Nucleus accumbens (tissue), 56 donors: ENCODE results near the gene PELI2.
A peak's percentile ranks its signal among the peaks of the same experiment; 100 is the strongest.

ENCODE experiments used
- DNase-seq, 56 donors: peaks; one replicate each; lab custom pipeline; 2025; lab: John Stamatoyannopoulos, UW

The PELI2 gene

DNA sequence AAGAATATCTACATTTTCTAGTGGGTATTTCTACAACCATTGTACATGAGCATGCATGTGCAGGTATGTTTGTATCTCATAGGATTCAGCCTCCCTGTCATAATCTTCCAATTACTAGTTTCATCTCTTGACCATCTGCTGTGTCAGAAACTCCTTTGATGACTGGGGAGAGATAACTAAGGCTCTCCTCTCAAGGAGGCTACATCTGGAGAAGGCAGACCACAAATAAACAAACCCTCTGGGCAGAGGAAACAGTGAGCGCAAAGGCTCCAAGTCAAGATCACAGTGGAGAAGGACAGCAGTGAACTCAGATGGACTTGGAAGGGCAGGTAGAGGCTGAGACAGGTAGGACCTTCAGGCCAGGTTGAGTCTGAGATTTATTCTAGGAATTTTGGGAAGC, 166.4 kb downstream of the PELI2 start:
- DNase-seq, result no peak

DNA sequence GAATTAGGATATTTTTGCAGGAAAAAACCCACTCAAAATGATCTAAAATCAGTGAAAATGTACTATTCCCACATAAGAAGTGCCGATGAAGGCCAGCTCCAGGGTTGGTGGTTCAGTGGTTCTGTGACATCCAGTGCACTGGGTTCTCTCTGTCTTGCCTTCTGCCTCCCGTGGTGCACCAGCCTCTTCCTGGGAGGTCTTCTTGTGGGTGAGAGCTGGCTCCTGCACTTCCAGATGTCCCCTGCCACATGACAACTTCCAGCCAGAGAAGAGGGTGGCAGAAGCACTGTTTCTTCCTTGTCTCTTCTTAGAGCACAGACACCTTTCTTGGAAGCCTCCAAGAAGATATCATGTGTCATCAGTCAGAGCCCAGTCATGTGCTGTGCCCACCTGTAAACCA, 170.9 kb downstream of the PELI2 start:
- no peak for DNase-seq

DNA sequence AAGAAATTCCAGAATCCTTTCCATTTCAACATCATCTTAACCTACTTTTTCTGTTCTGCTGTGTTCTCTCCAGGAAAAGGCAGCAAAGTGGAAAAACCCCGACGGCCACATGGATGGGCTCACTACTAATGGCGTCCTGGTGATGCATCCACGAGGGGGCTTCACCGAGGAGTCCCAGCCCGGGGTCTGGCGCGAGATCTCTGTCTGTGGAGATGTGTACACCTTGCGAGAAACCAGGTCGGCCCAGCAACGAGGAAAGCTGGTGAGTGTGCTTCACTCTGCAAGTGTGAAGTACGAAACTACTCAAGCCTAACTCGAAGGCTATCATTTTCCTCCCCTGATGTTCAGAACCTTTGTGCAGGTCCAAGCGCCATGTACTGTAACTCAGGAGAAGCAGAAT, 172.0 kb downstream of the PELI2 start:
- no peak for DNase-seq

DNA sequence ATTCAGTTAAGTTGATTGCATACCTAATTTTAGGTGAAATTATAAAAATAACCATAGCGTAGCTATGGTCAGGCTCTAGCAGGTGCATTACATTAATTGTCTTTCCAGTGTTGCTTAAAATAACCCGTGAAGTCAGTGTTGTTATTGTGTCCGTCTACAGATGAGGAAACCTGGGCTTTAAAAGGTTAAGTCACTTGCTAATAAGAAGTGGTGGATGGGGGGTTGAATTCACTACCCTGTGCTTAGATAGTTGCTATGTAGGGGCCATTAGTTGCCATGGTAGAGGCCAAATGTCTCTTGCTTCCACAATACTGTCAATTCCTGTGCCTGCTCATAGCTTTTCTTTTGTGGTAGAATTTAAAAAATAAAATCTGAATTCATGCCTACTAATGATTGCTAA, 174.8 kb downstream of the PELI2 start:
- no peak for DNase-seq

DNA sequence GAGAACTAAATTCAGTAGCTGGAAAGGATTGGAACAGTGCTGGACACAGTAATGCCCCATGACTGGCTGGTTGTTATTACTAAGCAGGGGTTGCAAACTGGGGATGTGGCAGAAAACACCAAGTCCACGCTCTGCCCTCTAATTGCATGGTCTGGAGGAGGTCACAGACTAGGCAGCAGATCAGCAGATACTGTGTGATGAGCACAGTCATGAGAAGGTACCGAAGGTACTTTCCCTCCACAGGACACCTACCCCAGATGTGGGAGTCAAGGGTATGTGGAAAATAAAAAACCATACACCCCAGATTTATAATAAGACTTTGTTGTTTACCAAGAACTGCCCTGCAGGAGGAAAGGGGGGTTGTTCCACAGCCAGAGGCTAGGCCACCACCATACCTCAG, 175.3 kb downstream of the PELI2 start:
- DNase-seq, result no peak

DNA sequence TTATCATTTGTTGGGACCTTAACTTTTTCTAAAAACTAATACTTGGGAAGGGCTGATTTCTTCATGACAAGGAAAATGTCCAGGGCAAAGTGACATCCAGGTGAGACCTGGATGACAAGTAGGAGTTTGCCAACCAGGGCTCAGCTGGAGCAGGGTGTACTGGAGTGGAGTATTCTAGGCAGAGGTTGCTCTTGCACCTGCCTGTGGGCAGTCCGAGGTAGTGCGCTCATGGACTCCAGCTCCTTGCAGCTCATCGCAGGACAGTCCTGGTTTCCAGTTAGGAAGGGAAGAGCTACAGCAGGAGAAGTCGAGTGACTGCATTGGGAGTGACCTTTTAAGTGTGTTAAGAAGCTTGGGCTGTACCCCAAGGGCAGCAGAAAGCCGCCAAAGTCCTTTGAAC, 175.9 kb downstream of the PELI2 start:
- DNase-seq, result no peak

DNA sequence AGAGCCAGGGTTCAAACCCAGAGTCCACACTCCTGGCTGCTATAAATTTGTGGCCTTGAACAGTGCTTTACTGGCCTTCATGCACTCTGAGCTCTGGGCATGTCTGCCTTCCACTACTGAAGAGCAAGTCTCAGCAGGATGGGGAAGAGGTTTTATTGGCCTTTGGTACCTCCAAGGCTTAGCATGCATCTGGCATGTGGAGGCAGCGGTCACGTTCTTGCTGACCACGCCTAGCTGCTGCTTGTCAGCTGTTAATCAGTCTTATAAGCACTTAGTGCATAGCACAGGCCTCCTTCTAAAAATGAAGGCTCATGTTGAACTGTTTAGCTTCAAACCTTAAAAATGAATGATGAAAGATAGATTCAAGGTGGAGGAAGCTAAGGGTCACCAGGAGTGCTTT, 177.5 kb downstream of the PELI2 start:
- DNase-seq, result no peak

DNA sequence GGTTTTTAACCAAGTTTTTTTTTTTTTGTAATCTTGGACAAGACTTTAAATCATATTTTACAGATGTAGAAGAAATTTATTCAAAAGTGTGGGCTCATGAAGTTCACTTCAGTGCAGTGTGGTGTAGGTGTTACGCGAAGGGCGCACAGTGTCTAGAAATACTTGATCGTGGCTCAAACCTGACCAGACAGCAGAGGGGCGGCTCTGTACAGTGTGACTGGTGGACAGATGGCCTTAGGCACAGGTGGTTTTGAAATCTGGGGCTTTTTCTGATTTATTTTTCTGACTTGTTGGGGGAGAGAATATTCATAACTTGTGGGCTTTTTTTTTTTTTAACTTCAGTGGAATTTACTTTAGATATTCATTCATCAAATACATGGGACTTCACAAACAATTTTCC, 179.2 kb downstream of the PELI2 start:
- DNase-seq, result no peak

DNA sequence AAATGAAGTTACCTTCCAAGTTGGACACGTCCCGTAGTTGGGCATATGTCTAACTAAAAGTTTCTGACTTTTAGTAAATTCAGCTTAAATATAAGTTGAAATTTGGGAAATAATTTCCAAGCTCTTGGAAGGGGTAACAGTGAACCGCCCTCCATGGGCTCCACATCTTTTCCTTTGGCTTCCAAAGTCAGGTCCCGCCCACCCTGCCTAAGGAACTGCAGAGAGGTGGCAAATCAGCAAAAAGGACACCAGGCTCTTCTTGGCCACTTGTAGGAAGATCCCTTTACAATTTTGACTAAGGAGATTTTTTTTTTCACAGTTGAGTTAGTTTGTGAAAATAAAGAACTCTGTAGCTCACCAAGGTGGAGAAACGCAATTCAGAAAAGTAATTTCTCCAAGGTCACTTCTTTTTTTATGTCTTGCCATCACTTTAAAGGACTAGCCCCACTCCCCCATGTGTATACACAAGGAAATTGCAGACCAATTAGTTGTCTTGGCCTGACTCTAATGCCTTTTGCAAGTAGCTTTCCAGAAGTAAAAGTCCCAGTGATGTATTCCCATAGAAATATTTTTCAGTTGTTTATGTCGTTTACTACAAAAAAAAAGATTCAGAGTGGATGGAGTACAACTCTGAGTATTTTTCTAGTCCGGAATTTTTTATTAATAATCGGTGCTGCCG, 181.2 kb downstream of the PELI2 start:
- no peak for DNase-seq

DNA sequence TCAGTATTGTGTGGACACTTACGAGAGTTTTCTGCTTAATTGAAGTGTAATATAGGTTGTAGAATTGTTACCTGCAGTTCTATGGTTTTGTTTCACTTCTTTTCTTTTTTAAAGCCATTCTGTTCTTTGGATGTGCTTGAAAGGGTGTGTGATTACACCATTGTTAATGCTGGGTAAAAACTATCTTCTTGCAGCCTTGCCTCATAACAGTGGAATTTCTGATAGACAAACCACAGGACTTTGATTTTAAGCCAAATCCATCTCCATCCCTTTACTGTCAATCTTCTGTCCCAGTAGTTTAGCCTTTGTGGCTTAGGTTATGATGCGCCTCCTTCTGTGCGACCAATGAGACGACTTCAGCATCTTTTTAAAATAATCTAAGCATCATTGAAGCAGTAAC, 182.3 kb downstream of the PELI2 start:
- no peak for DNase-seq

DNA sequence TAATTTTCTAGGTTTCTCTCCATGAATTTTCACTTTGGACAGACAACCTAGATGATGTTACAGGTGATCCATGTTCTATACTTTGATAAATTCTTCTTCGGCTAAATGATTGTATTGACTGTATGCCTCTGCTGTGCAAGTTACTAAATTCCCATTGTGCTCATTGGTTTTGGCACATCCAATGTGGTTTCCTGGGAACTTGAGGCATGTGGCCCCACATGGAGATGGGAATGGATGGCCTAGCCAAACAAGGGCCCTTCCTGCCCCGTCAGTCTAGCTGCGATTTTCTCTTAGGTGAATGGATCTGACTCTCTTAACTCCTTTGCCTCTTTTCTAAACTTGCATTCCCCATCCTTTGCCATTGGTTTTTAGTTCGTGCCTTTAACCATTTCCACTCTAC, 186.2 kb downstream of the PELI2 start:
- DNase-seq, result no peak

DNA sequence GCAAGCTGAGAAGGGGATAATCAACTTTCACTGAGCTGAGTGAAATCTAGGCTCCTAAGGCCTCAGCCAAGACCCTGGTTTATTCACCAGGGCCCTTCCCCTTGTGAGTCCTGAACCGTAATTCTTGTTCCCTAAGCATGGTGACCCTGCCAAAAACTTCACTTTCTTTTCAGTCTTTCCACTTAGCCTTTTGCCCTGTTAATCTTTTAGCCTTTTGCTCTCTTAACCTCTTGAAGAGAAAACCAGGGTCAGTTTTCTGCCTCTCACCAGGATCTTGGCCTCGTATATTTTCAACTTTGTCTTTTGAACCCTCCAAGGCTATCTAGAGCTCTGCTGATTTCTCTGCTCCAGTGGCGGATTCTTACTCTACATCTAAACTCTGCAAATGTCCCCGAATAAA, 191.0 kb downstream of the PELI2 start:
- no peak for DNase-seq

DNA sequence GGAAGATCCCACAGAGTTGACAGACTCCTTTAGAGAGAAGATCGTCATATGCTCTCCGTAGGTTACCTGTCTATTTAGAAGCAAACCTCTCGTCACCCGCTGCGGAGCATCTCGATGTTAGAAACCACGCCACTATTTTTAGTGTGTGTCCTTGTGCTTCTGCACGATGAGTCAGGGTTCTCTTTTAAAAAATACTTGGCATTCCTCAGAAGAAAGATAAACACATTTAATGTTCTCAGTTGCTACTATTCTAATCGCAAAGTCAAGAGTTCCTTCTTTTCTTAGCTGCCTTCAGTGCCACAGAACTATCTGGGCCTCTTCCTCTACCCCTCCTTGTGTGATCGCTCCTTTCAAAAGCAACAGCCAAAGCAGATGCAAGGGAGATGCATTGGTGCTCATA, 192.4 kb downstream of the PELI2 start:
- peak in 3 of 56 donors; percentile 4 to 18 (median 12) for DNase-seq

DNA sequence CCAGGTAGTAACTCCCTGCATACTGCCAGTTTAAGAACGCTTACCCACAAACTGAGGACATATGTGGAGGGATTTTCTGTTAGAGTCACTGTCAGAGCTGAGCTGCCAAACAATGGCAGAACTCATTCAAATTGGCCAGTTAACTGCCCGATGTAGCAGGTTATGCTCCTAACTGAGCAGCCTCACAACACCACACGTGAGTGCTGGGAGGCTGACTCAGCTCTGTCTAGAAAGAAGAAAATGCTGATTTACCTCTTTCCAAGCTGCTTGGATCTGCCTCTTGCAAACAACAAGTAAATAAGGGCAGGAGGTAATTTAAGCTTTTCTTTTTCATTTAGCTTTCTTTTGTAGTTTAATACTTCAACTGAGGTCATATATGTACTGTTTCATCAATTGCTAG, 195.6 kb downstream of the PELI2 start:
- no peak for DNase-seq

DNA sequence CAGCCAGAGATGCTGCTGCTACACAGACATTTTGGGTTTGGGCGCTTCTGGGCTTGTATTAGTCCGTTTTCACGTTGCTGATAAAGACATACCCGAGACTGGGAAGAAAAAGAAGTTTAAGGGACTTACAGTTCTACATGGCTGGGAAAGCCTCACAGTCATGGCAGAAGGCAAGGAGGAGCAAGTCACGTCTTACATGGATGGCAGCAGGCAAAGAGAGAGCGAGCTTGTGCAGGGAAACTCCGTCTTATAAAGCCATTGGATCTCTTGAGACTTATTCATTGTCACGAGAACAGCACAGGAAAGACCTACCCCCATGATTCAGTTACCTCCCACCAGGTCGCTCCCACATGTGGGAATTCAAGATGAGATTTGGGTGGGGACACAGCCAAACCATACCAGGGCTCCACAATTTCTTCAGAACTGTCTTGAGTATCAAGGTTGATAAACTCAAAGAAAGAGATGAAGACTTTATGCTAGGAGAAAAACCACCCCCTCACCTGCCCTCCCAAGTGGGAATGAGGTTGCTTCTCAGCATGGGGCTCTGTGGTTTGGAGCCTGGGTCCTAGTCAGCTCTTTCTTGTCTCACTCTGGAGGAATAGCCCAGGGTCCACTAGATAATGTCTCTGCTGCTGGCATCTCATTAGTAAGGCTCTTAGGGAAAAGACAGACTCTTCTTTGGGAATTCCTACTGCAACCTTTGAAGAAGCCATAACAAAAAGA, 200.3 kb downstream of the PELI2 start:
- DNase-seq, result no peak

DNA sequence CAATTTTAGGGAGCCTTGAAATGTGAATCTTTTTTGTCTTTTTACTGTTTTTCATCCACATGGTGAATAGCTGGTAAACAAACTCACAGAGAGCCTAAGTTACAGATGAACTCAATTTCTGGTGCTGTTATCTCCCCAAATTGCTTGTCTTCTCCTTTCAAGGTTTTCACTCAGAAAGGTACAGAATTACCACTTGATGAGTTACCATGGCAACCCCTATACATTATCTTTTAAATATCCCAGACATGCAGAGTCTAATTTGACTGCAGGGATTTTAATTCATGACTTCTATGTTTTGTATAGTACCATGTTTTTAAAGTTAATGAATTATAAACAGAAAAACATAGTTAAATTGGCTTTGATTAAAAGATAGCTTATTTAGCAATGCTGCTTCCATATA, 203.7 kb downstream of the PELI2 start:
- DNase-seq, result no peak

DNA sequence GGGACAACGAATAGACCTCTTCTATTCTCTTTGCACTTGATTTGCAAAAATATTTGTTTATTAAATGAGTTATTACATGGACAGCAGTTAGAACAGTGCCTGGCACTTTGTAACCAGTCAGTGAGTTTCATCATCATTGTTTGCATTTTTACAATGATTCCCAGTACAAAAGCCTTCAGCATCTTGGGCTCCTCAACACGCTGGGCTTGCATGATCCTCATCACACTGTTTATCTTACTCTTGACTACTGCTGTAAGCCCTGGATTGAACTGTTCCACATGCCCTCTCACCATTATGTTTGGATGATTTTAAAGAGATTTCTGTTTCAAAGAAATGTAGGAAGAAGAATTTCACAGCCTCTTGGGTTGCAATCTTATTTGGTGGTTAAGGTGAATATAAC, 204.3 kb downstream of the PELI2 start:
- DNase-seq, result no peak

DNA sequence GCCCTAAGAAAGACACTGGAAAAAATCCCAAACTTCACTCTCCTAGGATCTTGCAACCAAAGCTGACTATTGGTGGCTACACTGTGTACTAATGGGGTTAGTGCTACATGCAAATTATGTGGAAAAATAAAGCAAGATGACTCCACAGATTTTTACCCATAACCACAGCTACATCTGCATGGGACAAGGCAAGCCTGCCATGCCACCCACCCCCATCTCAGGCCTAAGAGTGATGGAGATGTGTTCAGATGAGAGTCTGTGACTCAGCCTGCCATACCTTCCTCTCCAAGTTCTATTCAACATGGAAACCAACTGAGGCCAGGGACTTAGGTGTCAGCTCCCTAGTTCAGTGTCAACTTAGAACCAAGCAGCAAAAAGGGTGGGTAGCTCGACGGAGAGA, 206.2 kb downstream of the PELI2 start:
- no peak for DNase-seq

DNA sequence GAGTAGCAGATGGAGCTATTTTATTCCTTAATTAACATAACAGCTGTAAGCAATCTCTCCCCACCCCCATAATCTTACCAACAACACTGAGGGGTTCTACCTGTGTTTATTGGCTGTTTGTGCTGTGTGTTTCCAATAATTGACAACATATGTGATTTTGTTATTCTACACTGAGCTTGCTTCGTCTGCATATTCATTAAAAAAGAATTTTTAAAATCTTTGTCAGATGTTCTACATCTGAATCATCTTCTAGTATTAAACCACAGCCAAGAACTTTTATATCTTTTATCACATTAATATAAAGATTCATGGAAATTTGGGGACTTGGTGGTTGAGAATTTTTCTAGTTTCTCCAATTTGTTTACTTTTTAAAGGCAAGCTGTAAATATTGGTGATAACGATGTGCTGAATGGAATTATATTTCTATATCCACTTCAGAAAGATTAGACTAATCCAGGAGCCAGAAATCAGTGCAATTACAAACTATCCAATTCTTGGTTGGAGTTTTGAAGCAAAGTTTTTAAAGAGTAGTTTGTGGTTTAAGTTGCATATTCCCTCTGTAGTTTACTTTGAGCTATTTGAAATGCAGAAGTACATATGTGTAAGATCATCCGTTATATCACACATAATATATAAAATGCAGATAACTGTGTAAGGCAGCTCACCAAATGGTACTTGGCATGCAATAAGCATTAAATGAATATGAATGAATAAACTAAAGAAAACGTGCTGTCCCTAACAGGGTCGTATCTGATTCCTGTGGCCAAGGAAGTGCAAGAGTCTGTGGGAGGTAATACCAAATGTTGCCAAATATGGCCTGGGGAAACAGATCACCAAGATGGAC, 206.9 kb downstream of the PELI2 start:
- no peak for DNase-seq

DNA sequence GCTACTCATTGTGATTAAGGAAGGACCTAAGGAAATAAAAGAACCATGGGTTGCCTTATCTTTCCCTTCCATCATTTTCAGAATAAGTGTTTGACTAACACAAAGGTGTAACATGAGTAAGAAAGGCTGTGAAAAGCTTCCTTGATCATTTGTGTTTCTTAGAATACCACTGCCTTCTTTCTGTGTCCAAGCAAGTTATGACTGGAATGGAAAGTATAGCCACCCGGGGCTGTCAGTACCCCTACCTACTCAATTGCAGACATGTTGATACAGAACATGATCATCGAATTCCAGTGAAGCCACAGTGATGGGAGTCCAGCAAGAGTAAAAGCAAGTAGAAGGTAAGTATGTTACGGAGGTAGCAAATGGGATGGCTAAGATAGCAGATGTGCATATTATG, 209.8 kb downstream of the PELI2 start:
- DNase-seq, result no peak

DNA sequence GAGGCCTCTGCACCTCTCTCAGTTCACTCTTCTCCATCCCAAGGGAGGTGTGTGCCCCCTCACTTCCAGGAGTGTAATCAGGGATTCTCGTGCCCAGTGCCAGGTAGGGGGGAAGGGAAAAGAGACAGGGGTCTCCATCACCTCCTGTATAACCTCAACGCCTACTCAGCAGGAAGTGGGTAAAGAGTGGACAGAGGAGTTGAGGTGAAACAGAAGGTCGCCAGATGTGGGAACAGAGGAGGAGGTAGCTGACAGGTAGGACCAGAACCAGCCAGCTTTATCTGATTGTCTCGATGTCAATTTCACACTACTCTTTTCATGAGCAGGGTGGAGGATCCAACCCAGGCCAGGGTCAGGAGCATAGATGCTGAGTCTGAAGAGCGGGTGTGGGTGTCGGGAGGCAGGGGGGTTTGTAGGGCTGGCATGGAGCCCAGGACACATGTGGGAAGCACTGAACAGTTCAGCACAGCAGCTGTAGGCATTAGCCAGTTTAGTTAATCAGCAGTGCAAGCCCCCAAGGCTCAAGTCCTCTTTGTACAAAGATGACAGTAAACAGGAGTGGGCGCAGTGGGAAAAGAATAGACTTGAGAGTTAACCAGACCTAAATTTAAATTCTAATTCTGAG, 213.5 kb downstream of the PELI2 start:
- DNase-seq, result no peak
